ENCODE measurements around the gene RPL19.

The RPL19 gene

GRCh38 chr17:39156491-39156890 lies 43.6 kb upstream of the RPL19 start:
- no peak for DNase-seq (ENCODE audit: insufficient read length, low spot score)
- TF ChIP-seq CTCF (IDR thresholded peaks at IDR 0.05; ENCODE audit: insufficient read depth, missing control alignments), result no peak
- no peak for FAIRE-seq

GRCh38 chr17:39158623-39159022 lies 41.5 kb upstream of the RPL19 start:
- FAIRE-seq, result no peak
- TF ChIP-seq CTCF (IDR thresholded peaks at IDR 0.05; ENCODE audit: insufficient read depth, missing control alignments), result no peak
- no peak for DNase-seq (ENCODE audit: insufficient read length, low spot score)

GRCh38 chr17:39161962-39162361 lies 38.1 kb upstream of the RPL19 start:
- DNase-seq (ENCODE audit: insufficient read length, low spot score) (no peak), FAIRE-seq (no peak)
- no peak for TF ChIP-seq CTCF (IDR thresholded peaks at IDR 0.05; ENCODE audit: insufficient read depth, missing control alignments)

- no peak for FAIRE-seq
Measured at GRCh38 chr17:39164675-39165143, 35.4 kb upstream of the RPL19 start.

GRCh38 chr17:39165178-39165840 lies 34.8 kb upstream of the RPL19 start:
- TF ChIP-seq CTCF (IDR thresholded peaks at IDR 0.05; ENCODE audit: insufficient read depth, missing control alignments), result no peak
- DNase-seq (ENCODE audit: insufficient read length, low spot score), result no peak
- FAIRE-seq, result no peak

More at GRCh38 chr17:39164675-39165143, 35.4 kb upstream of the RPL19 start:
- TF ChIP-seq CTCF (IDR thresholded peaks at IDR 0.05; ENCODE audit: insufficient read depth, missing control alignments), result peak; percentile 92
- DNase-seq (ENCODE audit: insufficient read length, low spot score), result peak; percentile 70

GRCh38 chr17:39165841-39166349 lies 34.2 kb upstream of the RPL19 start, which contains the start of gene ARL5C:
TSS of gene ARL5C (minus strand) at chr17:39166161. CDS start at chr17:39165760, 401 bp downstream.
- DNase-seq (ENCODE audit: insufficient read length, low spot score) (no peak), FAIRE-seq (no peak)
- TF ChIP-seq CTCF (IDR thresholded peaks at IDR 0.05; ENCODE audit: insufficient read depth, missing control alignments), result no peak

All from D721Med (cell line).